WERI-Rb-1 (cell line): ENCODE data around the gene ABCG1.

Experiments used
- DNase-seq: peaks from one replicate; pipeline ENCODE4 v3.0.0-alpha.2; 2020
- H3K27ac ChIP-seq: fragments of 250-450 bp; sonication (Bioruptor Pico); 2 replicates; pipeline ENCODE4 v1.5.1; 2020; ENCODE audit warnings: mild to moderate bottlenecking, moderate library complexity
- H3K27me3 ChIP-seq: fragments of 250-450 bp; sonication (Bioruptor Pico); 2 replicates; pipeline ENCODE4 v1.5.1; 2021; ENCODE audit warnings: mild to moderate bottlenecking, low read depth, moderate library complexity; ENCODE audit not compliant: insufficient read depth, severe bottlenecking
- H3K36me3 ChIP-seq: fragments of 250-450 bp; sonication (Bioruptor Pico); 2 replicates; pipeline ENCODE4 v1.5.1; 2020; ENCODE audit warnings: mild to moderate bottlenecking, moderate library complexity
- H3K4me3 ChIP-seq: 2 replicates; pipeline ENCODE4 v1.5.1; 2011; ENCODE audit warnings: low read depth, mild to moderate bottlenecking, control low read depth, low read length
- H3K9me3 ChIP-seq: fragments of 250-450 bp; sonication (Bioruptor Pico); 2 replicates; pipeline ENCODE4 v1.5.1; 2021; ENCODE audit warnings: mild to moderate bottlenecking, moderate library complexity; ENCODE audit not compliant: severe bottlenecking
- TF ChIP-seq, protein P1 (sequence below): IDR thresholded peaks from 2 replicates; pipeline ENCODE4 v1.5.1; 2011; ENCODE audit warnings: low read depth, mild to moderate bottlenecking, control low read depth, inconsistent platforms, low read length

The ABCG1 gene

DNA sequence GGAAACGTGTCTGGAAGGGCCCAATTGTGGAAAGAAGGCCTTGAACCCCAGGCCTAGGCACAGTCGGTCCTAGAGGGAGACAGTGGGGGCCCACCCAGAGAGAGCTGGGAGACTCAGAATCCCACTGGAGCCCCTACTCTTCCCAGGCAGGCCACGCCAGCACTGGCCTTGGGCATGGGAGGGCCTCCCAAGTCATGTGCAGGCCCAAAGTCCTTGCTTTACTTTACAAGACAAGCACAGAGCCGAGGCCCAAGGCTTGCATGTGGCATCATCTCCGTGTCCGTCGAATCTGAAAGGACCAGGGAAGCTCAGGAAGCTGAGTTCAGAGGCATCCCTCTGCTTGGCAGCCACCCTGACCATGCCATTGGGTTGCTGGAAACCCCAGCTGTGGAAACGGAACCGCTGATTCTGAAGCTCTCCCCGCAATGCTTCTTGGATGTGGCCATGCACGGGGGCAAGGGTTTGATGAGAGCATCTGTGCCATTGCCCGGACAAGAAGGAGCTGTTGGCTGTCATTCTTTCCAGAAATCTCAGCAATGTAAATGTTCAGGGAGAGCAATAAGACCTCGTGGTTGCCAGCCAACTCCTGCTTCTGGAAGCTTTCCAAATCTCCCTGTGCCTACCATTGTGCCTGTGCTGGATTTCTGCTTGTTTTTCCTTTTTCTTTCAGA is 32.8 kb downstream of the ABCG1 start:
- Histone ChIP-seq H3K9me3 (no peaks in the 10 kb centered on the region), H3K4me3 (no peak overlapping the region), H3K36me3 (no peaks in the 10 kb centered on the region), H3K27me3 (no peaks in the 10 kb centered on the region), H3K27ac (no peak overlapping the region)
- TF ChIP-seq, protein P1, sequence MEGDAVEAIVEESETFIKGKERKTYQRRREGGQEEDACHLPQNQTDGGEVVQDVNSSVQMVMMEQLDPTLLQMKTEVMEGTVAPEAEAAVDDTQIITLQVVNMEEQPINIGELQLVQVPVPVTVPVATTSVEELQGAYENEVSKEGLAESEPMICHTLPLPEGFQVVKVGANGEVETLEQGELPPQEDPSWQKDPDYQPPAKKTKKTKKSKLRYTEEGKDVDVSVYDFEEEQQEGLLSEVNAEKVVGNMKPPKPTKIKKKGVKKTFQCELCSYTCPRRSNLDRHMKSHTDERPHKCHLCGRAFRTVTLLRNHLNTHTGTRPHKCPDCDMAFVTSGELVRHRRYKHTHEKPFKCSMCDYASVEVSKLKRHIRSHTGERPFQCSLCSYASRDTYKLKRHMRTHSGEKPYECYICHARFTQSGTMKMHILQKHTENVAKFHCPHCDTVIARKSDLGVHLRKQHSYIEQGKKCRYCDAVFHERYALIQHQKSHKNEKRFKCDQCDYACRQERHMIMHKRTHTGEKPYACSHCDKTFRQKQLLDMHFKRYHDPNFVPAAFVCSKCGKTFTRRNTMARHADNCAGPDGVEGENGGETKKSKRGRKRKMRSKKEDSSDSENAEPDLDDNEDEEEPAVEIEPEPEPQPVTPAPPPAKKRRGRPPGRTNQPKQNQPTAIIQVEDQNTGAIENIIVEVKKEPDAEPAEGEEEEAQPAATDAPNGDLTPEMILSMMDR: no peak
- DNase-seq: no peak

DNA sequence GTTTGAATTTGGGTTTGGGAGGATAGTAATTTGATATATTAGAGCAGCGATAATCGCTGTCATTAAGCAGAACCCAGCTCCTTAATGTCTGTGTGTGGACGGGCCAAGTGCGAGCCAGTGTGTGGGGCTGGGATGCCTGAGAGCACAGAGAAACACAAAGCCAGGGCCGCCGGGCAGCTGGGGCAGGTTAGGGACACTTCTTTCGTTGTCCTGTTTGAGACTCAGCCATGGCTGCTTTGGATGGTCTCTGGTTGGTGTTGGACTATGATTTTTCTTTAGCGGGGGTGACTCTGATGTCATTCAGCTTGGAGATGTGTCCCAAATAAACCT is 33.4 kb downstream of the ABCG1 start:
- TF ChIP-seq, protein P1: no peak
- H3K9me3 ChIP-seq: no peaks in the 10 kb centered on the region

DNA sequence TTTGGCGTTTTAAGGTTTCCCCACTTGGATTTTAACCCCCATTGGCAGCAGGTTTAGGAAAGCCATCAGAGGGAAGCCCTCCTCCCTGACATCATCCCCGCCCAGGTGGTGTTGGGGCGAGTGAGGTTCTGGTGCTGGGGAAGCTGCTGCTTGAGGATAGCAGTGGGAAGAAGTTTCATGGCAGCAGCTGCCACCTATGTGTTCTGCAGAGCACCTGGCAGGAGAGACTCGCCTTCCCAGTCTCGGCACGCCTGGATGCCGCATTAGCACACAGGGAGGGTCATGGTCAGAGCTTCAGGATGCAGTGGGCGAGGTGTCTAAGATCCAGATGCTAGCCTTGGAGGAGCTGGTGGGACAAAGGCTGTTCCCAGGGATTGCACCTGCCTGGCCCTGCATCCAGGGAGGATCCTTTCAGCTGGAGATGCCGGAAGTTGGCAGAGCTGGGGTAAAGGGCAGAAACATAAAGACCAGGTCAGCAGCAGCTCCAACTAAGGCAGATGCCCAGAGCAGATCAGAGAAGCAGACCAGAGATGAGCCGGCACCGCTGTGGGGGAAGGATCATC is 33.9 kb downstream of the ABCG1 start:
- TF ChIP-seq, protein P1: no peak
- H3K27ac ChIP-seq: no peak overlapping the region
- no peaks in the 10 kb centered on the region for H3K27me3 ChIP-seq
- H3K4me3 ChIP-seq: no peak overlapping the region
- no peaks in the 10 kb centered on the region for H3K36me3 ChIP-seq
- no peak for DNase-seq
- no peaks in the 10 kb centered on the region for H3K9me3 ChIP-seq

More for the DNA sequence above, 33.4 kb downstream of the ABCG1 start:
- DNase-seq: no peak
- no peak overlapping the region for H3K27ac ChIP-seq
- no peaks in the 10 kb centered on the region for H3K27me3 ChIP-seq
- no peaks in the 10 kb centered on the region for H3K36me3 ChIP-seq
- H3K4me3 ChIP-seq: no peak overlapping the region

DNA sequence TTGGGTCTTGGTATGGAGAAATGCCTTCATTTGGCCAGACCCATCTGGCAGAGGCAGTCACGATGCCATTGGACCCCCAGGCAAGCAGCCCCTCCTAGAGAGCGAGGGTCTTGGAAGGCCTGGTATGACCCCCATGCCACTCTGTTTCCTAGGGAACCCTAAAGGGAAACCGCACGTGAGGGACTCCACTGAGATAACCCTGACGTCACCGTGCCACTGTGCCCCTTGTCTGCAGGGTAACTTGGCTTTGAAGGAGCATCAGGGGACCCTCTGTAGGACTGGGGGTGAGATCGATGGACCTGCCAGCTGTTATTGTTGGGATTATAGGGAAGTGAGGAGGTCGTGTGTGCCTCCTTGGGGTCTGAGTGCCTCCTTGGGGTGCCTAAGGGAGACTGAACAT is 34.5 kb downstream of the ABCG1 start:
- H3K9me3 ChIP-seq: no peaks in the 10 kb centered on the region
- no peak overlapping the region for H3K27ac ChIP-seq
- no peaks in the 10 kb centered on the region for H3K36me3 ChIP-seq
- no peak for DNase-seq
- TF ChIP-seq, protein P1: no peak
- no peaks in the 10 kb centered on the region for H3K27me3 ChIP-seq
- H3K4me3 ChIP-seq: no peak overlapping the region

DNA sequence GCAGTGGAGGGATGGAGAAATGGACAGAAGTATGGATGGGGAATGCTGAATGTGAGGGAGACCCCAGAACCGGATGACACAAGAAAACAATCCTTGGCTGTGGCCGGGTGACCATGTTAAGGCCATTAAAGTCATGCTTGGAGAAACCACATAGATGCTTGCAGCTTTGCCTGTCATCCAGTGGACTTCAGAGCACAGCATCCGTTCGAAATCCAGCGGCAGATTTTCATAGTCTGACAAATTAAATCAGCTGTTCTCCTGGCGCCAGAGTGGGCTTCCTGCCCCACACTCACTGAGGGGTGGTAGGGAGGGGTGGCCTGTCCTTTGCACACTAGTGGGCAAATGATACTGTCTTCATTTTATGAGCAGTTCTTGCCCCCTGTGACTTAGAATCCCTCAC is 35.1 kb downstream of the ABCG1 start:
- Histone ChIP-seq H3K9me3 (no peaks in the 10 kb centered on the region), H3K36me3 (no peaks in the 10 kb centered on the region), H3K4me3 (no peak overlapping the region), H3K27ac (no peak overlapping the region), H3K27me3 (no peaks in the 10 kb centered on the region)
- TF ChIP-seq, protein P1: no peak
- DNase-seq: no peak
